ENCODE measurements around the gene DENND4A.

Gene DENND4A

GRCh38 chr15:65650312-65651041 lies 141.6 kb downstream of the DENND4A start:
- ChIA-PET CTCF (interaction anchor here (1.1 kb wide), 1 partner anchor 28 kb away, joined by 3 read pairs; no protein-coding TSS in a partner anchor), POLR2A (ENCODE audit: low non-redundant PET) (no interaction called here)
- no peak for TF ChIP-seq CTCF (conservative IDR thresholded peaks at IDR 0.05; ENCODE audit: low read depth)
- no peak for DNase-seq (ENCODE audit: low spot score)
- H3K27ac ChIP-seq, result no peak overlapping the region

GRCh38 chr15:65646486-65646885 lies 145.6 kb downstream of the DENND4A start:
- ChIA-PET CTCF (interaction anchor here (0.7 kb wide), 1 partner anchor 157 kb away, joined by 3 read pairs; no protein-coding TSS in a partner anchor), POLR2A (ENCODE audit: low non-redundant PET) (no interaction called here)
- H3K27ac ChIP-seq, result no peak overlapping the region
- no peak for DNase-seq (ENCODE audit: low spot score)
- no peak for TF ChIP-seq CTCF (conservative IDR thresholded peaks at IDR 0.05; ENCODE audit: low read depth)

GRCh38 chr15:65645392-65645791 lies 146.7 kb downstream of the DENND4A start:
- ChIA-PET CTCF (no interaction called here), POLR2A (ENCODE audit: low non-redundant PET) (no interaction called here)
- no peak for TF ChIP-seq CTCF (conservative IDR thresholded peaks at IDR 0.05; ENCODE audit: low read depth)
- no peak overlapping the region for H3K27ac ChIP-seq
- DNase-seq (ENCODE audit: low spot score), result no peak

- ChIA-PET CTCF (no interaction called here), POLR2A (ENCODE audit: low non-redundant PET) (no interaction called here)
- DNase-seq (ENCODE audit: low spot score), result no peak
- H3K27ac ChIP-seq, result peak overlapping the region; percentile 10; the same call in 1 of the 2 replicates
- TF ChIP-seq CTCF (conservative IDR thresholded peaks at IDR 0.05; ENCODE audit: low read depth), result no peak
Measured at GRCh38 chr15:65644282-65644681, 147.8 kb downstream of the DENND4A start.

- ChIA-PET CTCF (interaction anchor here (0.6 to 1.2 kb wide), 3 partner anchors 31 to 203 kb away, joined by 3 to 4 read pairs (median 4); partner anchors contain the start of gene INTS14), POLR2A (ENCODE audit: low non-redundant PET) (no interaction called here)
- H3K27ac ChIP-seq, result peak overlapping the region; percentile 62
- peak; percentile 33 for DNase-seq (ENCODE audit: low spot score)
- no peak for TF ChIP-seq CTCF (conservative IDR thresholded peaks at IDR 0.05; ENCODE audit: low read depth)
Measured at GRCh38 chr15:65642594-65642993, 149.5 kb downstream of the DENND4A start.

- no peak for DNase-seq (ENCODE audit: low spot score)
- peak overlapping the region; percentile 62 for H3K27ac ChIP-seq
- TF ChIP-seq CTCF (conservative IDR thresholded peaks at IDR 0.05; ENCODE audit: low read depth), result no peak
- POLR2A ChIA-PET (ENCODE audit: low non-redundant PET), result no interaction called here
- CTCF ChIA-PET, result interaction anchor here (0.7 to 1.2 kb wide), 3 partner anchors 30 to 517 kb away, joined by 3 to 4 read pairs (median 3); partner anchors contain the start of gene INTS14
Measured at GRCh38 chr15:65641768-65642475, 150.2 kb downstream of the DENND4A start.
